HG03045 (cell line): ENCODE measurements around the gene AJUBA.
"Not testable (repeated sequence)": the region's sequence is repeated elsewhere in the genome, so short reads cannot be mapped to it uniquely, and the experiment has no call there.

Experiments used
- ATAC-seq: cut with Tn5 transposase; IDR thresholded peaks from one replicate; pipeline ENCODE4 v1.9.1; 2021; ENCODE audit warnings: mild to moderate bottlenecking, moderate library complexity; ENCODE audit not compliant: unreplicated experiment

Gene AJUBA

DNA sequence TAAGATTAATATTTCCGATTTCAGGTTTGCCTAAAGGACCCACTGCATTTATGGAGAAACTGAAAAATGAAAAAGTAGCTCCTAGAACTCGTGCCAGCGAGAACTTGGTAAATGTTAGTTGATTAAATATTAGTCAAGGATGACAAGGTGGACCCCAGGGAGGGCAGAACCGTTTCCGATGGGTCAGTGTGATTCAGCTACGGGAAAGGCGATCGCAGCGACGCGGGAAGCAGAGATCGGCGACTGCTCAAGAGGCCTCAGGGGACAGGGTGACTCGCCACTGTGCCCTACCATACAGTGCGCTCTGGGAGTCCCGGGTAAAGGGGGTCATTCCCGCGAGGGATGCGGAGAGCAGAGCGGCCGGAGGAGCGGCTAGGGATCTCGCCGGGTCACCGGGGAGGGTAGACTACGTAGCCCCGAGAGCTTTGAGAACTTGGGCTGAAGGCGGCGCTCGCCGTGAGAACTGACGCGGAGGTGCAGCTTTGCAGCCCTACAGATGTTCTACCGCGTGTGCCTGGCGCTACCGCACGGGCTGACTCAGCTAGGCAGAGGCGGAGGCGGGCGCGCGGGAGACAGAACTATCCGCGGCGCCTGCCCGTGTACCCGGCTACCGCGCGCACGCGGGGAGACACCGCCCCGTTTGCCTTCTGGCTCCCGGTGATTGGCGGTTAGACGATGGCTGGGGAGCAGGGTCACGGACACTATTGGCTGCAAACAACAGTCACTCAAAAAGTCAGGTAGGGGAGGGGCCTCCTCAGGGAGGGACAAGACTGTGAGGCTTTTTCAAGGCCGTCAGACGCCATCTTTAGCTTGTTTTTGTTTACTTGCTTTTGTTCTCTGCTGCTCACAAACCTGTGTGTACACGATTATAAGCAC lies 24.4 kb upstream of the AJUBA start:
- ATAC-seq = peak; percentile 96

DNA sequence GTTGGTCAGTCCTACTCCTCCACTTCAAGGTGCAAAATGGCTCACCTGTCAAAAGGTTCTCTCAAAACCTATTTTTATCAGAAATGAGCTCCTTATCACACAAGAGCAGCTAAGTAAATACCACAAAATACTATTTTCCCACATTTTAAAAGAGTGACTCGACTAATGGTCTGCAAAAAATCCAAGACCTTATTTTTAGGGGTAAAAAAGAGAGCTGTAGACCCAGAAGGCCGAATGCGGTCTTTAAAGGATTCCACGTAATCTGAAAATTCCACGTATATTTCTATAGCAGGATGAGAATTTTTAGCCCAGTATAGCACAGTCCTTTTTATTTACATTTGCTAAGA lies 23.8 kb upstream of the AJUBA start:
- ATAC-seq = no peak

DNA sequence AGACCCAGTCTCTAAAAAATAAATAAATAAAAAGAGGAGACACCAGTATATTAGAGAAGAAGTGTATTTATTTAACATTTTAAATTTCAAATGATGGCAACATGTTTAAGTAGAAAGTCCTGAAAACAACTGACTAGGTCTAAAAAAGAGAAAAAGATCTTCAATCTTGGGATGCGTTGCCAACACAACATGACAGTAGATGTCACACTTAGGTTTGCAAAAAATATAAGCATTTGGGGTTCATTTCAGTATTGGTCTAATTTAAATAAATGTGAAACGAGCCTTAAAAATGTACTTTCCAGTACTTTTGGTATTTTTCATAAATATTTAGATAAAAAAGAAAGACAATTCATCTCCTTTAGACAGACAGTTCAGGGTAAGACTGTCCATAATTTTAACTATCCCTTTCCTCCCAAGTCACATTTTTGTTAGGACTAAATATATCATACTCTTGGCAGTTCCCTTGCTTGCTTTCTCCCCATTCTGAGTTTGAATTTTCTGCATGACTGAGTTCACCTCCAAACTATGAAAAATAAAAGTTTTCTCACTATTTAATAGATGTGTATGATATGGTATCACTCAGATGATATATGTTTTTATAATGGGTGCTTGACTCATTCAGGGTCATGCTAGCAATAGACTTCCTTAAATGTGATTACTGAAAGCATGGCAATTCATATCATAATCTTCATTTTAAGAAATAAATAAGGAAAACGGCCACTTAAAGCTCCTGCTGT lies 23.3 kb upstream of the AJUBA start:
- ATAC-seq = no peak

DNA sequence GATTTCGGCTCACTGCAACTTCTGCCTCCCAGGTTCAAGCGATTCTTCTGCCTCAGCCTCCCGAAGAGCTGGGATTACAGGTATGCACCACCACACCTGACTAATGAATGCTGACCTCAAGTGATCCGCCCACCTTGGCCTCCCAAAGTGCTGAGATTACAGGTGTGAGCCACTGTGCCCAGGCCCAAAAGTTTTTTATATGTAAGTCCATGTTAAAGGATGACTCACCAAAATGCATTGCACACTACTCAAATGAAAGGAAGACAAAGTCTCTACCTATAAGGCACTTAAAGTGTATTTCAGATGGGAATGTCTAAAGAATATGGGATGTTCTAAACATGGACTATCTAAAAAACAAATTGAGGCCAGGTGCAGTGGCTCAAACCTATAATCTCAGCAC lies 21.9 kb upstream of the AJUBA start:
- not testable (repeated sequence) for ATAC-seq

DNA sequence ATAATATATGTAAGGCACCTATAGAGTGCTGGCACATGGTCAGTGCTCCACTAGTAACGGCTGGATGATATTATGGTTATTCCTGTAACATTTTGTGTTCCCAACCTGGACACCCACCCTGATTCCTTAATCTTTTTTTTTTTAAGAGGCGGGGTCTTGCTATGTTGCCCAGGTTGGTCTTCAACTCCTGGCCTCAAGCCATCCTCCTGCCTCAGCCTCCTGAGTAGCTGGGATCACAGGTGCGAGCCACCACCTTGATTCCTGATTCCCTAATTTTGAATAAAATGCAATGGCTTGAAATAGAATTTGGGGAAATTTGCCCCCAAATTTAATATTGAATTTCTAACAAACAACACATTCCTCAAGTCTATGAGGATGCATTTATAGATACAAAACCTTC lies 20.2 kb upstream of the AJUBA start:
- no peak for ATAC-seq

DNA sequence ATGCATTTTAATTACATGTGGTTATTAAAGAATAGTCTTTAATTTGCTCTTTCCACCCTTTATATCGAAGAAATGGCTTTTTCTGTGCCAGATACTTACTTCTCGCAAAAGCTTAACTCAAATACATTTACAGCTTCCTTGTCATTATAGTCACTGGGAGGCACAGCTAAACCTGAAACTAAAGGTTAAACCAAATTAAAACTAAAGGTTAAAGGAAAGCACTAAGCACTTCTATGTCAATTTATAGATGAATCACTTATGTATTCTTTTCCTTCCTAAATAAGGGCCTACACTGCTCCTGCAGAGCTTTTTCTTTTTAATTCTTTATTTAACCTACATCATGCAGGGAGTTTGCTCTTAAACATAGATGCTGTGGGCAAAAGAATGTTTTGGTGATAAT lies 18.5 kb upstream of the AJUBA start:
- no peak for ATAC-seq

DNA sequence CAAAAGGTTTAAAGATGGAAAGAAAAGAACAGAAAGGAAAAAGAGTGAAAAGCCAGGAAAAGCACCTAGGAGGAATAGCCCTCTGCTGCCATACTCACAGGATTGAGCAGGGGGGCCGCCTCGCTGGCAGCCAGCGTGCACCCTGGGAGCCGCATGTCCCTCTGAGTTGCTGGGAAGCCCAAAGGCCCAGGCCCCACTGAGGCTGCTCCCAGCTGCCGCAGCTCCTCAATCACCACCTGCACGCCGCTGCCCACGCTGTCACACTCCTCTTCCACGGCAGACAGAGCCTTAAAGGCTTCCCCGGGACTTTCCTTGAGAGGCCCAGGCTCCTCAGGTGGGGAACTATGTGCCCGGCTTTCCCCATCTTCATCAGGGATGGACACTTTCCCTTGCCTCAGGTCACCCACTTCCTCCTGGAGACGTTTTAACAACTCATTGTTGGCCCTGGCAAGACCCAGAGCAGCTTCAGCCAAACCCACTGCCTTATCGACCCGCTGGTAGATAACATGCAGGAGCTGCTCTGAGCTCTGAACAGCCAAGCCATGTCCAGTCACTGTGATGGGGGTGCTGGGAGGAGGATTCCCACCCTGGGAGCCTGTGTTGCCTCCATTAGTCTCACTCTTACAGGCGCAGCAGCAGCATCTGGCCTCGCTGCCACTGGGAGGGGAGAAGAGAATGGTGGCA lies 16.1 kb upstream of the AJUBA start:
- ATAC-seq = no peak

DNA sequence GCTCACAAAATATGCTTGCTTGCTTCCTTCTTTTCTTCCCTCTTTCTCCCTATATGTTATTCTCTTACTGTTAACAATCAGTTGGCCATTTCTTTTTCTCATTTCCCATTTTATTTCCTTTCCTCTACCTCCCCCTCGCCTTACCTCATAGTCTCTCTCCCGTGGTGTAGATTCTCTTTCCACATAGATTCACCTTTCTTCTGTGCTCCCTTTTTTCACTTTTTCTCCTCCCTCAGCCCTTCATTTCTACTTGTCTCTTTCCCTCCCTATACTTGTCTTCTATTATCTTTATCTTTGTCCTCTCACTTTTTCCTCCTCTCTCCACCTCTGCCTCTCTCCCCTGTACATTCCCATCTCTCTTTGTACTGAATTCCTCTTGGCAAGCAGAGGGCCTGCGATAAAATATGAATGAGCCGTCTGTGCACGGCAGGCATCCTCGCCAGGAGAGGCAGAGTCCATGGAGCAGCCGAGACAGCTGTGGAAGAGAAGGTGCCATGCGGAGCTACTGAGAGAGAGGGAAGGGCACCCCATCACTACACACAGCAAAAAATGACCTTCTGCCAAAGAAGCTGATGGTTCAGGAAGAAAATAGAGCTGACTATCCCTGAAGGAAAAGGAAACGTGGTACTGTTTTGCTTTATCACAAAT lies 15.4 kb upstream of the AJUBA start:
- no peak for ATAC-seq

DNA sequence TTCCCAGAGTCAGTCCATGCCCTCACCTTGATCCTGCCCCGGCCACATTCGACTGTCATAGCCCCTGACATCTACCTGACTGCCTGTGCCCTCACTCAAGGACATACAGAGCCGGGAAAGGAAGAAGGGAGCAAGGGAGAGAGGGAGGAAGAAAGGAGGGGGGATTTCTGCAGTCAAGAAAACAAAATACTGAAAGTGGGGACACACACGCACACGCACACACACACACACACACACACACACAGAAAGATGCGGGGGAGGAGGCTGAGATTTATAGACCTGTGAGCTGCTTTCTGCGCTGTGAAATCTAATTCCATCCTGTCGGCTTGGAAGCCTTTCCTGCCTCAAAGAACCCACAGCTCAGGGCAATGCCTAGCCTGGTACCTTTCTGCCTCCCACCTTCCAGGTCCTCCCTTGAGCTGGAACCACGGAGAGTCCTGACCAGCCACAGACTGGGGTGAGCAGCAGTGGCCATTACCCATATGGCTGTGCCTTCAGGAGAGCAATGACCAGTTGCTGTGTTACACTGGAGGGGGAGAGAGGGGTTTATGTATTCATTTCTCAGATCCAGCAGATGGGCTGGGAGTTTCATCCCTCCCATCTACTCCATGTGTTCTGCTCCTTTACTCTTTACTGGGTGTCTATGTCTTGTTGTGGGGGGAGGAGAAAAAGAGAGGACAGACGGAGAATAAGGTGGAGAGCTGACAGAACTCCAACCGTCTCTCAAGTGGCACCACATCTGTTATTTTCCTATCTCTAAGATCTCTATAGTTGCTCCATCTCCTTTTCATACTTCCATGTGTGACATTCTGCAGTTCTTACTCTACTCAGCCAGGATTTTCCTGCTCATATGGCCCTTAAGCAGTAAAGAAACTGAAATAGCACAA lies 14.7 kb upstream of the AJUBA start:
- ATAC-seq = no peak

DNA sequence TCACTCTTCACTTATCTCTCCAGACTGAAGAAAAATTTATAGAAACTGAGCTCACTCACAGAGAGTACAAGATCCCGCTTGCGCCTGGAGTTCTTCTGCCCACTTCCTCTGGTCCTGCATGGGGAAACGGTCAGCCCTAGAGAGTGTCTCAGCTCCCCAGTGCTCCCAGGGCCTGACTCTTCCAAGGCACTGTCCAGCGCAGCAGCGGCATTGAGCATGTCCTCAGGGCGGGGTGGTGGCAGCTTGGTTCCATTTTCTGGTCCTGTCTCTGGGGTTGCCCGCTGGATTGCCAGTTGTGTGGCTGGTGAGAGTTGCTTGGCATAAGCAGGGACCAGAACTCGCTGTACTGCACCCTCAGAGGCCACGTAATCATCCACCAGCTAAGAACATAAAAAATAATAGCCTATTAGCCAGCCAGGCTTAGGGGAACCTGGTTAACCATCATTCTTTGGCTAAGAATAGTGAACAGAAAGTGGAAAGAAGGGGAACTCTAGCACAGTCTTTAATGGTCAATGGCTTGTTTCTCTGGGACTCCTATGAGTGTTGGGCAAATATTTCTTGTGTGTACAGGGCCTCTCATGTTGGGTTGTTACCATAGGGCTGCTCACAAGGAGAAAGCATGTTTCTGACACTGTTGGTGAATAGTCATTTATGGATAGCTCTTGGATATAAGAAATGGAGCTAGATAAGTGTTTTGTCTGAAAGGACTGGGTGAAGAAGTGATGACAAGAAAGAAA lies 13.7 kb upstream of the AJUBA start:
- no peak for ATAC-seq

DNA sequence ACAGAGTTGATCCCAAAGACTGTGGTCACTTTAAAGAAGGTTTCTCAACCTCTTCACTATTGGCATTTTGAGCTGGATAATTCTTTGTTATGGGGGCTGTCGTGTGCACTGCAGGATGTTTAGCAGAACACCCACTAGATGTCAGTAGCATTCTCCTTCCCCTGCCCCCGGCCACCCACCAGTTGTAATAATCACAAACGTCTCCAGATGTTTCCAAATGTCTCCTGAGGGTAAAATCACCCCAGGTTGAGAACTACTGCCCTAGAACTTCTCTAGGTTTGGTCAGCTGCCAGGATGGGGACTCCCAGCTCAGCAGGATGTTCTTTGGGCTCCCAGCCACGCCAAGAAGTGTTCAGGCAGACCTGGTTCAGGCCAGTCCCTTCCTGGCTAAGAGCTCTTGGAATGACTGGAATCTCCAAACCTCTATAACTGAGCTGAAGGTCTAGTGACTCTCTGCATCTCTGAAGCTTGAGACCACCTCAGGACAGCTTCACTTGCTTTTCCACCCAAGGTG lies 12.5 kb upstream of the AJUBA start:
- ATAC-seq = no peak

DNA sequence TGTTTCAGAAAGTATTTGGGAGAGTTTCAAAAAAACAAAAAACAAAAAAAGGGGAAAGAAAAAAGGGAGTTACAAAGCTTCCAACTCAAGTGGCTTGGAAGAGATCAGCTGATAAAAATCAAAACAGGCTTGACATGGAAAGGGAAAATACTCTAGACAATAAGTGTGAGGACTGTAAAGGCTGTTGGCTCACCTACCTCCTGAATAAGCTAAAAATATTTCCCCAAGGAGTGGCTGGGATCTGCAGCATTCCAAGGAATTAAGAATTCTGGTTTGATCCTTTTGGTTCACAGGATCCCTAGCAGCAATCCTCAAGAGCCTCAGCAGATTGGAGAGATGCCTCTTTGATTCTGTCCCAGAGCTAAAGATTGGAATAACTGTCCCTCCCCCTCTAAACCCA lies 11.2 kb upstream of the AJUBA start:
- ATAC-seq = no peak

DNA sequence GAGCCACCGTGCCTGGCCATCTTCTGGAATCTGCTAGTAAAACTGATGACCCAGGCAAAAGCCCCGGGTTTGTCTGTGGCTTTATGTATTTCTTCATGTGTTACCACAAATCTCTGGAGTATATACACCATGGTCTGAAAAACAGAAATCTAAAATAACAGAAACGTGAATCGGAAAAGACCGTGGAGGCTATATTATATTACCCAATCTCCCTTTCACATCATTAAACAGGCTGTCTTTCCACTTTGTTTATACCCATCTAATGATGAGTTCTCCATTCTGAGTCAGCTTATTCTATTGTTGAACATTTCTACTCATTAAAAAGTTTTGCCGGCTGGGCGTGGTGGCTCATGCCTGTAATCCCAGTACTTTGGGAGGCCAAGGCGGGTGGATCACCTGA lies 9.5 kb upstream of the AJUBA start:
- ATAC-seq = no peak

DNA sequence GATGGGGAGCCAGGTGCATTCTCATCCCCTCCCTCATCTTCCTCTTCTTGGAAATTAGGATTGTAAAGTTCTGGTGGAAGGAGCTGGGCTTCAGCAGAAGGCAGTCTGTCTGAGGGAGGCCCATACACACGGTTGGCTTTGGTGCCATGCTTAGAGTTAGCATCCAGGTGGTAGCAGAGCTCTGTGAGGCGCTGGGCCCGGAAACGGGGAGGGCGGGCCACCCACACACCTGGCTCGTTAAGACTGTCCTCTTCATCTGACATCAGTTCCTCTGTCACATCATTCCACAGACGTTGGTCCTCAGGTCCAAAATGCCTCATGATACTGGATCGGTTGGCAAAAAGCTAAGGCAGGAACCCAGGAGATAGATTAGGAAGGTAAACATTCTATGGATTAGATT lies 4.9 kb upstream of the AJUBA start:
- ATAC-seq = no peak

DNA sequence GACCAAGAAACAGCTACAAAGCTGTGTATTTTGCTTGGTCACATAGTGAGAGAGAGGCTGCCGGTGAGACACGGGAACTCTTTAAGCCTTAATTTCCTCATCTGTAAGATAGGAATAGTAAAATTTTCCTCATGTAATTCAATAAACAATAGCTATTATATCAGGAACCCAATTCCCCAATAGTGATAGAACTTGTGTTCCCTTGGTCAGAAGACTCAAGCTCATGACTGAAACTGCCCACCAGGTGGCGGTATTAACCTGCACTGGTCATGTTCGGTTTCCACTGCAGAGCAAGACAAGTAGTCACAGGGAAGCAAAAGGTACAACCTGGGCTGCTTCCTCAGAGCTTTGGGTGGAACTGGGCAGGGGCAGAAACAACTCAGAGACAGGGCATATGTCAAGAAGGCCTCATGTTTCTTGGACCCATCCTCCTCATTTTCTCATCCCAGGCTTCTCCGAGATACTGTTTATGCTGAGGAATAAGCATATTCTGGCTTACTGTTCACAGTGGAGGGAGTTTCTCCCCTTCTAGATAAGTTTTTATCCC lies 4.2 kb upstream of the AJUBA start:
- peak; percentile 55 for ATAC-seq

DNA sequence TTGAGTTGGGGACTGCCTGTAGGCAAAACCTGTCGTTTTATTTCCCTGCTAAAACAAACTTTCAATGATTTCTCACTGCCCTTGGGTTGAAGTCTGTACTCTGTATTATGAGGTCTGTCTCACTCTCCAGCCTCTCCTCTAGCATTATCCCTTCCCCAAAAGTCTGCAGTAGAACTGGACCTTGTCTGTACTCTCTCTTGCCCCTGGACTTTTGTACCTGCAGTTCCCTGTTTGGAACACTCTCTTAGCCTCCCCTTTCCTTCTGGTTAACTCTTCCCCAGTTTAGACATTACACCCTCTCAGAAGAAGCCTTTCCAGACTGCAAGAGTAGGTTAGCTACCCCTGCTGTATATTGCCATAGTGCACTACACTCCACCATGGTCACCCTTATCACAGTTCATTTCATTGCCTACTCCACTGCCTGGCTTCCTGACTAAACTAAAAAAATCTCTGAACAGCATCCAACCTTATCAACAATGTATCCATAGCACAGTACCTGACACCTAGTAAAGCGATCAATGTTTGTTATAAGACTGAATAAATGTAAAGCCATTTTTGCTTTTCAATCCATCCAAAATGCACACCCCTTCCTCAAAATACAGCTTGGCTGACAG lies 3.6 kb upstream of the AJUBA start:
- no peak for ATAC-seq

DNA sequence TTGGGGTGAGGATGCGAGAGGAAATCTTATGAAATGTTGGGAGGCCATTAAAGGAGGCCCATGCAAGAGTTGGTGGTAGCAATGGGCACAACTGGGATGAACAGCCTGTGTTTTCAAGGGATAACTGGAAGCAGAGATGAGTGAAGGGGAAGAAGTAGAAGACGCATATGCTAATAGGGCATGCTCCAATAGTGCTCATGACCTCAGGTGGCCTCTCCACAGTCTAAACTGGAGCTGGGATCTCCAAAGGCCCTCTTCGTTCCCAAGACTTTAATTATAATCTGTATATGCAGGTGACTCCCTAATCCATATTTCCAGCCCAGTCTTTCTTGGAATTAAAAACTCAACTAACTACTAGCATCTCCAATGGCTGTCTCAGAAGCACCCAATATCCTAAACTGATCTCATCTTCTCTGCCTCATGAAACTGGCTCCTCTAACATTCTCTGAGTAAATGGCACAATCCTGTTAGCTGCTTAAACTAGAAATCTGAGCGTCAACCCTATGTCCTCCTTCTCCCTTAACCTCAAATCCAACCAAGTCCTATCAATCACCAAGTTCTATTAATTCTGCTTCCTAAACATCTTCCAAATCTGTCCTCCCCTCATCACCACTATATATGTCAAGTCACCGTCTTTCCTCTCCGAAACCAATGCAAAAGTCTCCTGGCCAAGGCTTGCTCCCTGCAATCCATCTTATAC lies 2.8 kb upstream of the AJUBA start:
- no peak for ATAC-seq

DNA sequence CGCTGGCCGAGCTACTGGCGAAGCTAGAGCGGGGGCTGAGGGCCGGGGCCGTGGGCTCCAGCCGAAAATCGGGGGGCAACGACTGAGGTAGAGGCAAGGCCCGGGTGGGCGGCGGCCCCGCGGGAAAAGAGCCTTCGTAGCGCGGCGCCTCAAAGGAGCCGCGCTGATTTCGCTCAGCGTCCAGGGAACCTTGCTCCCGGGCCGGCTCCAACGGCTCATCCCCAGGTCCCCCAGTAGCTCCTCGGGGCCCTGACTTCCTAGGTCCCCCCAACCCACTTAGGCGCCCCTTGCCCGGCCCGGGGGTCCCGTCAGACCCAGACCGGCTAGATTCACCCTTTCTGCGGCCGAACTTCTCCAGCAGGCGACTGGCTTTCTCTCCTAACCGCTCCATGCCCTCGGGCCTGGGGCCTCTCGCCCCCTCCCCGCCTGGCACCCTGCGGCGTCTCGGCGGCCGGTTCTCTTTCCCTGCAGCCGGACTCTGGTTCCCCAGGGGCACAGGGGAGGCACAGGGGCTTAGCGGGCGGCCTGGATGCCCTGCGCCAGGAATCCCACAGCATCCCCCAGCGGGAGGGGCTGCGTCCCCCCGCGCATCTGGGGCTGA lies 375 bp downstream of the AJUBA start:
- ATAC-seq = no peak
